Skeletal muscle tissue (tissue), 4 donors: ENCODE results near the gene ZNF480. TPM values are rescaled to one million over a fixed set of nuclear protein-coding genes. Genes with fewer than 3 reads are reported as not detected.
"Not testable (repeated sequence)": the region's sequence is repeated elsewhere in the genome, so short reads cannot be mapped to it uniquely, and the experiment has no call there.

Source experiments
- H3K27ac ChIP-seq: one replicate; pipeline ENCODE4 v1.7.0; 2013; ENCODE audit warnings: mild to moderate bottlenecking, low read depth, low read length, inconsistent platforms
- H3K27me3 ChIP-seq, 3 donors: one replicate each; pipeline ENCODE4 v1.7.0; 2013; ENCODE audit warnings: low read length in 3 of 3; ENCODE audit not compliant: control insufficient read depth in 3 of 3, insufficient read depth in 3 of 3
- H3K36me3 ChIP-seq, 3 donors: one replicate each; pipeline ENCODE4 v1.7.0; 2013; ENCODE audit warnings: low read length in 3 of 3; ENCODE audit not compliant: control insufficient read depth in 3 of 3, insufficient read depth in 3 of 3
- H3K4me1 ChIP-seq, 3 donors: one replicate each; pipeline ENCODE4 v1.7.0; 2013; ENCODE audit warnings: low read length in 3 of 3, mild to moderate bottlenecking in 3 of 3; ENCODE audit not compliant: control insufficient read depth in 3 of 3, insufficient read depth in 3 of 3
- H3K4me3 ChIP-seq, 3 donors: one replicate each; pipeline ENCODE4 v1.7.0; 2013; ENCODE audit warnings: low read length in 3 of 3
- H3K9ac ChIP-seq, 3 donors: one replicate each; pipeline ENCODE4 v1.7.0; 2013; ENCODE audit warnings: low read length in 3 of 3, mild to moderate bottlenecking in 3 of 3, moderate library complexity in 2 of 3, low read depth in 1 of 3
- H3K9me3 ChIP-seq, 3 donors: one replicate each; pipeline ENCODE4 v1.7.0; 2013; ENCODE audit warnings: low read length in 3 of 3; ENCODE audit not compliant: control insufficient read depth in 3 of 3
- total RNA-seq: library from RNA; depleted of rRNA; stranded (reverse); fragments of >200 nt; gene quantifications from one replicate; pipeline ENCODE4 v1.2.3, GENCODE V29; 2014
- donor health status: Osteomylitis.

ZNF480 gene
- total RNA-seq, 1 donor from 2014 or later, result 2.6 TPM

DNA sequence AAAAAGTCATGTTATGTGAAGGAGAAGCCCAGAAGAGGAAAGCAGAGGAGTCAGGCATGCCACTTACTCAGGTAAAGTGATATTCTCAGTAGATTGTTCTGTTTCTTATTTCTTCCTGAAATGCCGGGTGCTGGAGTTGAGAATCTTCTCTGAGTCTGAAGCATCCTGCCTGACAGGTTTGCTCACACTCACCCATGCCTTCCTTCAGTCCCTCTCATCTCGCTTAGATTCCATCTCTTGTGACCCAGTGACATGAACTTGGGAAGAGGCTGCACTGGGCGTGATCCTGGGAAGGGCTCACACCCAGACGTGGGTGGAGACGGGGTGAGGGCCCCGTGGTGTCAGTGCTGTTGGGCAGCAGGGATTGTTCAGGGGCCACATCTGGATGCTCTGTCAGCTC lies 19.5 kb upstream of the ZNF480 start:
- Histone ChIP-seq H3K4me3 (no peak overlapping the region), H3K27me3 (no peaks in the 10 kb centered on the region), H3K36me3 (peaks cover 0 to 5% (median 2%) of the 10 kb centered on the region in 3 donors), H3K9ac (no peak overlapping the region), H3K4me1 (peaks cover 0 to 3% (median 0%) of the 10 kb centered on the region in 3 donors), H3K9me3 (no peaks in the 10 kb centered on the region), H3K27ac (no peak overlapping the region)

DNA sequence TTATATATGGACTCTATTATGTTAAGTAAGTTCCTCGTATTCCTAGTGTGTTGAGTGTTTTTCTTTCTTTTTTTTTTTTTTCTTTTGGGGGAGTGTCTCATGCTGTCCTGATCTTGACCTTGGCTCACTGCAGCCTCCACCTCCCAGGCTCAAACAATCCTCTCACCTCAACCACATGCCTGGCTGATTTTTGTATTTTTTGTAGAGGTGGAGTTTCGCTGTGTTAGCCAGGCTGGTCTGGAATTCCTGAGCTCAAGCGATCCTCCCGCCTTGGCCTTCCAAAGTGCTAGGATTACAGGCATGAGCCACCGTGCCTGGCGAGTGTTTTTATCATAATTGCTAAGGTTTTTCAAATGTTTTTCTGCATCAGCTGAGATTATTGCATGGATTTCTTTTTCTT lies 10.7 kb upstream of the ZNF480 start:
- H3K4me1 ChIP-seq, result no peaks in the 10 kb centered on the region
- no peaks in the 10 kb centered on the region for H3K27me3 ChIP-seq
- no peak overlapping the region for H3K27ac ChIP-seq
- no peak overlapping the region for H3K4me3 ChIP-seq
- peaks cover 29 to 59% (median 52%) of the 10 kb centered on the region in 3 donors for H3K36me3 ChIP-seq
- H3K9me3 ChIP-seq, result peaks cover 0 to 3% (median 0%) of the 10 kb centered on the region in 3 donors
- H3K9ac ChIP-seq, result no peak overlapping the region

DNA sequence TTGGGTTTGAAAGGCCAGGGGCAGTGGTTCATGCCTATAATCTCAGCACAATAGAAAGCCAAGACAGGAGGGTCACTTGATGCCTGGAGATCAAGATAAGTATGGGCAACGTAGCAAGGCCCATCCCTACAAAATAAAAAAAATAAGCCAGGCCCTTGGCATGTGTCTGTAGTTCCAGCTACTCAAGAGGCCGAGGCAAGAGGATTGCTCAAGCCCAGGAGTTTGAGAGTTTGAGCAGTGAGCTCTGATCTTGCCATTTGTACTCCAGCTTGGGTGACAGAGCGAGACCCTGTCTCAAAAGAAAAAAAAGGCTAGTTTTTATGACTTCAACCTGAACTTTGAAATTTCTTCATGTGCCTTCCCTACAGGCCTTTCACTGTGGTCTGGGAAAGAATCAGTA lies 5.2 kb upstream of the ZNF480 start:
- Histone ChIP-seq H3K27me3 (no peaks in the 10 kb centered on the region), H3K4me1 (peaks cover 3 to 7% (median 4%) of the 10 kb centered on the region in 3 donors), H3K36me3 (peaks cover 9 to 26% (median 23%) of the 10 kb centered on the region in 3 donors), H3K9me3 (peaks cover 0 to 3% (median 0%) of the 10 kb centered on the region in 3 donors), H3K9ac (no peak overlapping the region), H3K4me3 (no peak overlapping the region), H3K27ac (no peak overlapping the region)

DNA sequence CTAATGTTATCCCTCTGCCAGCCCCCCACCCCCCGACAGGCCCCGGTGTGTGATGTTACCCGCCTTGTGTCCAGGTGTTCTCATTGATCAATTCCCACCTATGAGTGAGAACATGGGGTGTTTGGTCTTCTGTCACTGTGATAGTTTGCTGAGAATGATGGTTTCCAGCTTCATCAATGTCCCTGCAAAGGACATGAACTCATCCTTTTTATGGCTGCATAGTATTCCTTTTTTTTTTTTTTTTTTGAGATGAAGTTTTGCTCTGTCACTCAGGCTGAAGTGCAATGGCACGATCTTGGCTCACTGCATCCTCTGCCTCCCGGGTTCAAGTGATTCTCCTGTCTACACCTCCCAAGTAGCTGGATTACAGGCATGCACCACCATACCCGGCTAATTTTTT lies 4.0 kb upstream of the ZNF480 start:
- H3K4me3 ChIP-seq, H3K27me3 ChIP-seq, H3K27ac ChIP-seq, H3K9me3 ChIP-seq, H3K9ac ChIP-seq: not testable (repeated sequence)
- peaks cover 9 to 23% (median 20%) of the 10 kb centered on the region in 3 donors for H3K36me3 ChIP-seq
- H3K4me1 ChIP-seq, result peaks cover 7 to 12% (median 7%) of the 10 kb centered on the region in 3 donors

DNA sequence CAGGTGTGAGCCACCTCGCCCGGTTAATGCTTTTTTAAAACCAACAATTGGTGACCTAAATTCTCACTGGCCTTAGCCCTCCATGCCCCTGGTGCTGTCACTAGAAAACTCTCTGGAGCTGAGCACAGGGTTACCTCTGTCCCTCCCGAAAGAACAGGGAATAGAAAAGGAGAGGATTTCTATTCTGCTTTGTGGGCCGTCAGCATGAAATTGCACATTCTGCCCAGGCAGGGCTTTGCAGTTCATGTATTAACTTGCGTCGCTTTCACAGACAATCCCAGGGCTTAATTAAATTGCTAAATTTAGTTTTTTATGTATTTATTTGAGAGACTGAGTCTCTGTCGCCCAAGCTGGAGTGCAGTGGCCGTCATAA lies 583 bp upstream of the ZNF480 start:
- H3K4me1 ChIP-seq, result peaks cover 9 to 14% (median 10%) of the 10 kb centered on the region in 3 donors
- peak overlapping the region; percentile 83 to 90 (median 86) for H3K9ac ChIP-seq
- H3K9me3 ChIP-seq, result no peaks in the 10 kb centered on the region

DNA sequence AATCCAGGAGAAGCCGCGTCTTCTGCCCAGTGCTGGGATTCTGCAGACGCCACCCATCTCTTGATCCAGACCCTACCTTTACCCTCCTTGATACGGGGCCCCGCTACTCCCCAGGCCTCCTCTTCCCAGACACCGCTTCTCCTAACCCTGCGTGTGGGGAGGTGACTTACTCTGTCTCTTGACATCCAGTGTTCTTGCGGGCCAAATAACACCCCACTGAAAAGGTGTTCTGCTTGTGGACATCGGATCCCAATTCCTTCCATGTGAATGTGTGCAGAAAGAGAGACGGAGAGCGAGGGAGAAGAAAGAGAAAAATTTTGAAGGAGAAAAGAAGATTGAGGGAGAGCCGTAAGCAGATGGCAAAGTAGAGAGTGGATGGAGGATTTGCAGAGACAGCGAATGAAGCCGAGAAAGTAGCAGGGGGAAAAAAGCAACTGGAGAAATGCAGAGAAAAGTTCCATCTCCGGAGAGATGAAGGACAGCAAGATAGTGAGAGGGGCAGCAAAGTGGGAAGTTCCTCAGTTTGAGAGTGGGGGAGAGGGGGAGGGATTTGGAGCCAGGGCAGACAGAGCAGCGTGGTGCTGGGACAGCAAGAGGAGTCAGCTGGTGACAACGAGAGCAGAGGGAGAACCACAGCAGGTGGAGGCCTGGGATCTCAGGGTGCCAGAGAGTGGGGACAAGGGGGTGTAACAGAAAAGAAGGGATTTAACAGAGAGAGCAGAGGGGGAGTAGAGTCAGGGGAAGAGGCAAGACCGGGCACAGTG lies 814 bp downstream of the ZNF480 start:
- Histone ChIP-seq H3K9ac (peak overlapping the region; percentile 94 to 97 (median 95)), H3K27ac (peak overlapping the region; percentile 94), H3K36me3 (peaks cover 33 to 37% (median 35%) of the 10 kb centered on the region in 3 donors), H3K4me1 (peaks cover 9 to 14% (median 10%) of the 10 kb centered on the region in 3 donors), H3K27me3 (no peaks in the 10 kb centered on the region), H3K4me3 (peak overlapping the region; percentile 92), H3K9me3 (no peaks in the 10 kb centered on the region)

More for the DNA sequence above, 583 bp upstream of the ZNF480 start:
- Histone ChIP-seq H3K27me3 (no peaks in the 10 kb centered on the region), H3K27ac (peak overlapping the region; percentile 65), H3K4me3 (peak overlapping the region; percentile 85 to 92 (median 87)), H3K36me3 (peaks cover 21 to 23% (median 23%) of the 10 kb centered on the region in 3 donors)

DNA sequence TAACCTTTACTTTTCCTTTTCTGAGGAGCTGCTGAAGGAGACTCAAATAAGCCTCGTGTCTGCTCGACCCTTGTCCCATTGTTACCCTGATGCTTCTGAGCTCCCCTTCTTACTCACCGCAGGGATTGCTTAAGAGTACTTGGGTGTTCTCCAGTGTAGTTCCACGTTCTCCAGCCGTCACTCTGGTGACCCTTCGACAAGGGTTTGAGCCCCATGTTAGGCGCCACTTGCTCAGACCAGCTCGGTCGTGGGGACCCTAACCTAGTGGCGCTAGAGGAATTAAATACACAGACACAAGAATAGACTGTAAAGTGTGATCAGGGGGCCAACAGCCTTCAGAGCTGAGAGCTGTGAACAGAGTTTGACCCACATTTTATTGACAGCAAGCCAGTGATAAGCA lies 10.3 kb downstream of the ZNF480 start:
- Histone ChIP-seq H3K4me1 (no peaks in the 10 kb centered on the region), H3K27me3 (no peaks in the 10 kb centered on the region), H3K27ac (no peak overlapping the region), H3K36me3 (peaks cover 53 to 83% (median 75%) of the 10 kb centered on the region in 3 donors), H3K4me3 (peak overlapping the region in 1 of 3 donors; percentile 38), H3K9ac (no peak overlapping the region), H3K9me3 (peaks cover 26 to 40% (median 31%) of the 10 kb centered on the region in 3 donors)

DNA sequence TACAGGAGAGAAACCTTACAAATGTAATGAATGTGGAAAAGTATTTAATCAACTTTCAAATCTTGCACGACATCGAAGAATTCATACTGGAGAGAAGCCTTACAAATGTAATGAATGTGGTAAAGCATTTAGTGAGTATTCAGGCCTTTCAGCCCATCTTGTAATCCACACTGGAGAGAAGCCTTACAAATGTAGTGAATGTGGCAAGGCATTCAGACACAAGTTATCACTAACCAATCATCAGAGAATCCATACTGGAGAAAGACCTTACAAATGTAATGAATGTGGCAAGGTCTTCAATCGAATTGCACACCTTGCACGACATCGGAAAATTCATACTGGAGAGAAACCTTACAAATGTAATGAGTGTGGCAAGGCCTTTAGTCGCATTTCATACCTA lies 25.5 kb downstream of the ZNF480 start:
- Histone ChIP-seq H3K4me3 (peak overlapping the region in 1 of 3 donors; percentile 62), H3K9me3 (peaks cover 30 to 77% (median 42%) of the 10 kb centered on the region in 3 donors), H3K27me3 (no peaks in the 10 kb centered on the region), H3K4me1 (no peaks in the 10 kb centered on the region), H3K27ac (no peak overlapping the region), H3K36me3 (peaks cover 44 to 59% (median 51%) of the 10 kb centered on the region in 3 donors), H3K9ac (no peak overlapping the region)

DNA sequence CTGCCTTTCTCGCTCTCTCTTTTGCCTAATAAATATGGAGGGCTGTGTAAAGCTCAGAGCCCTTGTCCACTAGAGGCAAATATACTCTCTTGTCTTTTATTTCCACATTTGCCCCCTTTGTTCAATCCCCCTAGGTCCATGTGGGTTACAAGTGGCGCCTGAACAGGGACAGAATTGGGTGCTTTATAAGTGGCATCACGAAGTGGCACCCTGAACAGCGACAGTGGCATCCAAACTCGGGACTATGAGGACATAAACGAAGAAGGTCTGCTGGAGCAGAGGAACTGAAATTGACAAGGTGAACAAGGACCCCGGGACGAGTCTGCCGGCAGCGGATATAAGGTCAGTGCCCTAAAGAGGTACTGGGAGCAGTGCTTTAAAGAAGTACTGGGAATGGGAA lies 34.8 kb downstream of the ZNF480 start:
- Histone ChIP-seq H3K27me3 (no peaks in the 10 kb centered on the region), H3K9me3 (peaks cover 11 to 36% (median 21%) of the 10 kb centered on the region in 3 donors), H3K36me3 (no peaks in the 10 kb centered on the region), H3K9ac (no peak overlapping the region), H3K4me1 (peaks cover under 1 to 1% (median under 1%) of the 10 kb centered on the region in 3 donors), H3K4me3 (peak overlapping the region in 1 of 3 donors; percentile 30), H3K27ac (no peak overlapping the region)

DNA sequence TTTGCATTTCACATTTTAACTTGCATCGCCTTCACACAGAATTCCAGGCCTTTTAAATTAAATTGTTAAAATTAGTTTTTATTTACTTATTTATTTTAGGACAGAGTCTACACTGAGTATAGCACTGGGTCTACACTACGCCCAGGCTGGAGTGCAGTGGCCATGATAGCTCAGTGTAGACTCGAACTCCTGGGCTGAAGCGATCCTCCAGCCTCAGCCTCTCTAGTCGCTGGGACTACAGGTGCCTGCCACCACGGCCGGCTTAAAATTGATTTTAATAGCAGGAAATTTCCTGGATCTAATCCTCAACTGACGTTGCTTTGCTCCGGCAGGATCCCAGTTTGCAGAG lies 38.8 kb downstream of the ZNF480 start:
- H3K9me3 ChIP-seq, result peaks cover 11 to 21% (median 21%) of the 10 kb centered on the region in 3 donors
- H3K9ac ChIP-seq, result peak overlapping the region; percentile 87 to 94 (median 89)
- peaks cover 4 to 7% (median 6%) of the 10 kb centered on the region in 3 donors for H3K4me1 ChIP-seq
- peak overlapping the region; percentile 77 to 91 (median 86) for H3K4me3 ChIP-seq
- no peaks in the 10 kb centered on the region for H3K36me3 ChIP-seq
- no peak overlapping the region for H3K27ac ChIP-seq
- H3K27me3 ChIP-seq, result no peaks in the 10 kb centered on the region
